B cell (primary cell): ENCODE measurements around the gene MYOM1. TPM values are rescaled to one million over a fixed set of nuclear protein-coding genes. Genes with fewer than 3 reads are reported as not detected.

ENCODE experiments used
- ATAC-seq: fragments of 200-7000 bp; cut with Tn5 transposase; one replicate; pipeline ENCODE4 v1.10.0; 2021; ENCODE audit warnings: low read depth, mild to moderate bottlenecking, moderate number of reproducible peaks, moderate library complexity
- CTCF ChIA-PET: fragments of 350-600 bp; sonication (Branson Sonifier 250); formaldehyde crosslinking; loops from one replicate; lab custom pipeline; 2021; ENCODE audit warnings: antibody characterized with exemption, inconsistent platforms; lab: Charles Lee
- POLR2A ChIA-PET: fragments of 350-600 bp; sonication (Branson Sonifier 250); formaldehyde crosslinking; loops from one replicate; lab custom pipeline; 2021; ENCODE audit warnings: antibody characterized with exemption; lab: Charles Lee
- DNase-seq: peaks from one replicate; pipeline ENCODE4 v3.0.0; 2013
- H2AFZ ChIP-seq: 2 replicates; pipeline ENCODE4 v1.6.1; 2012; ENCODE audit warnings: mild to moderate bottlenecking, low read depth, low read length; ENCODE audit not compliant: insufficient read depth, poor library complexity, severe bottlenecking
- H3K27ac ChIP-seq, 2 donors: 1 replicate in 1 of 2; 2 replicates in 1 of 2; pipeline ENCODE4 v1.5.1; 2012 to 2013; ENCODE audit warnings: low read length in 2 of 2, mild to moderate bottlenecking in 2 of 2, moderate library complexity in 1 of 2
- H3K27me3 ChIP-seq, 4 experiments: fragments of 200-600 bp in 1 of 4; sonication (generic) in 1 of 4; replicated peaks in 1 of 4; 1 replicate in 2 of 4; 2 replicates in 2 of 4; pipeline versions ENCODE4 v1.6.1 to v1.7.0; 2013 to 2016; ENCODE audit warnings: low read length in 3 of 4, mild to moderate bottlenecking in 2 of 4, mixed read lengths in 1 of 4, moderate library complexity in 1 of 4; ENCODE audit not compliant: insufficient read depth in 4 of 4, control insufficient read depth in 3 of 4; ENCODE audit errors: control extremely low read depth in 1 of 4
- H3K36me3 ChIP-seq, 2 experiments: replicated peaks in 1 of 2; 1 replicate in 1 of 2; 2 replicates in 1 of 2; pipeline versions ENCODE4 v1.6.1 to v1.7.1; 2013; ENCODE audit warnings: low read length in 1 of 2; ENCODE audit not compliant: insufficient read depth in 2 of 2, control insufficient read depth in 1 of 2; ENCODE audit errors: control extremely low read depth in 1 of 2, extremely low read depth in 1 of 2
- H3K4me1 ChIP-seq, 2 donors: fragments of 200-600 bp in 1 of 2; sonication (generic) in 1 of 2; 1 replicate in 1 of 2; 2 replicates in 1 of 2; pipeline versions ENCODE4 v1.5.1 to v1.6.1; 2013 to 2017; ENCODE audit warnings: low read length in 2 of 2; ENCODE audit not compliant: control insufficient read depth in 2 of 2, insufficient read depth in 2 of 2
- H3K4me2 ChIP-seq: replicated peaks from 2 replicates; pipeline ENCODE3; 2012; ENCODE audit warnings: mild to moderate bottlenecking, low read depth, low read length; ENCODE audit not compliant: poor library complexity, severe bottlenecking
- H3K4me3 ChIP-seq, 5 experiments: fragments of 200-600 bp in 1 of 5; sonication (generic) in 1 of 5; 1 replicate in 3 of 5; 2 replicates in 2 of 5; pipeline versions ENCODE4 v1.5.1 to v1.7.0; 2011 to 2016; ENCODE audit warnings: low read length in 4 of 5, mild to moderate bottlenecking in 4 of 5, low read depth in 2 of 5, control low read depth in 1 of 5, moderate library complexity in 1 of 5; ENCODE audit not compliant: insufficient read depth in 1 of 5; ENCODE audit errors: control extremely low read depth in 1 of 5, extremely low read depth in 1 of 5
- H3K79me2 ChIP-seq: fragments of 200-600 bp; sonication (generic); one replicate; pipeline ENCODE4 v1.6.0; 2016; ENCODE audit warnings: low read length; ENCODE audit not compliant: control insufficient read depth, insufficient read depth
- H3K9ac ChIP-seq: fragments of 200-600 bp; sonication (generic); 2 replicates; pipeline ENCODE4 v1.6.1; 2017; ENCODE audit warnings: mild to moderate bottlenecking, low read length, moderate library complexity
- H3K9me3 ChIP-seq, 3 donors: one replicate each; pipeline versions ENCODE4 v1.6.1 to v1.7.1; 2013; ENCODE audit warnings: low read length in 2 of 3; ENCODE audit not compliant: control insufficient read depth in 2 of 3, insufficient read depth in 1 of 3; ENCODE audit errors: control extremely low read depth in 1 of 3
- H4K20me1 ChIP-seq: 2 replicates; pipeline ENCODE4 v1.6.0; 2012; ENCODE audit warnings: mild to moderate bottlenecking, low read length; ENCODE audit not compliant: insufficient read depth, control insufficient read depth, poor library complexity, severe bottlenecking
- H3K27ac Mint-ChIP-seq: one replicate; pipeline ENCODE4 v1.8.0; 2021; ENCODE audit warnings: mixed read lengths
- H3K27me3 Mint-ChIP-seq: one replicate; pipeline ENCODE4 v1.8.0; 2021; ENCODE audit warnings: mixed read lengths
- H3K4me1 Mint-ChIP-seq: one replicate; pipeline ENCODE4 v1.8.0; 2021; ENCODE audit warnings: mixed read lengths
- H3K4me3 Mint-ChIP-seq: one replicate; pipeline ENCODE4 v1.8.0; 2021; ENCODE audit warnings: mixed read lengths
- H3K9me3 Mint-ChIP-seq: one replicate; pipeline ENCODE4 v1.8.0; 2022; ENCODE audit warnings: mixed read lengths; ENCODE audit not compliant: insufficient read depth
- CTCF ChIP-seq: fragments of 200-600 bp; IDR thresholded peaks from one replicate; pipeline ENCODE4 v1.8.0; 2022; ENCODE audit warnings: antibody characterized with exemption, mild to moderate bottlenecking
- EZH2 ChIP-seq: IDR thresholded peaks from 2 replicates; pipeline ENCODE4 v1.6.1; 2012; ENCODE audit warnings: borderline replicate concordance, low read depth, mild to moderate bottlenecking, moderate library complexity, low read length; ENCODE audit not compliant: insufficient read depth, poor library complexity, severe bottlenecking
- WGBS: methylation state at CpG from one replicate; pipeline ENCODE4 v1.1.5; 2013; ENCODE audit warnings: missing lambda C conversion rate; ENCODE audit not compliant: insufficient coverage; 5-methylcytosine and 5-hydroxymethylcytosine counted together
- intact Hi-C: fragments of 100-400 bp; cut with micrococcal nuclease; formaldehyde crosslinking; loops from one replicate; pipeline ENCODE4 v1.10.0; 2022
- polyA plus RNA-seq: library from polyadenylated mRNA; depleted of rRNA; stranded (reverse); fragments of >200 nt; gene quantifications from 2 replicates; pipeline ENCODE4 v1.2.3, GENCODE V29; 2012
- total RNA-seq, 2 donors: library from RNA; stranded (reverse); fragments of 120-200 nt in 1 of 2; gene quantifications; 1 replicate in 1 of 2; 2 replicates in 1 of 2; pipeline versions ENCODE4 v1.2.3 to v1.2.4, GENCODE V29; 2013 to 2022

MYOM1 gene
- total and polyA plus RNA-seq, 2 donors (not counting 1 experiment from before 2014, with no cell fraction given): 1.5 to 12.8 TPM

GRCh38 chr18:3156325-3156640, 63.5 kb downstream of the MYOM1 start:
- intact Hi-C loops: no loop called here
- CTCF ChIA-PET: interaction anchor here (1.0 to 4.7 kb wide), 5 partner anchors 24 to 162 kb away, joined by 3 to 33 read pairs (median 4); no protein-coding TSS in a partner anchor
- Mint-ChIP-seq H3K27me3 (no peaks in the 10 kb centered on the region), H3K4me3 (no peak overlapping the region), H3K4me1 (peaks cover 7% of the 10 kb centered on the region), H3K9me3 (no peaks in the 10 kb centered on the region), H3K27ac (no peak overlapping the region)
- H3K27ac ChIP-seq: no peak overlapping the region
- H3K9me3 ChIP-seq: no peaks in the 10 kb centered on the region
- no peak for DNase-seq
- no peaks in the 10 kb centered on the region for H4K20me1 ChIP-seq
- ATAC-seq: no peak
- 86% methylated on average over 1 of the region's 1 CpG for WGBS
- no peak overlapping the region for H3K4me2 ChIP-seq
- no peaks in the 10 kb centered on the region for H3K4me1 ChIP-seq
- no peak for TF ChIP-seq EZH2
- no peak for TF ChIP-seq CTCF
- POLR2A ChIA-PET: interaction anchor here (0.5 kb wide), 1 partner anchor 503 kb away, joined by 4 read pairs; no protein-coding TSS in a partner anchor
- H3K79me2 ChIP-seq: no peaks in the 10 kb centered on the region
- H3K9ac ChIP-seq: no peak overlapping the region
- H2AFZ ChIP-seq: no peak overlapping the region
- no peak overlapping the region for H3K4me3 ChIP-seq
- H3K27me3 ChIP-seq: no peaks in the 10 kb centered on the region
- no peaks in the 10 kb centered on the region for H3K36me3 ChIP-seq

- H3K36me3 ChIP-seq: no peaks in the 10 kb centered on the region
- Mint-ChIP-seq H3K4me3 (no peak overlapping the region), H3K27me3 (no peaks in the 10 kb centered on the region), H3K27ac (no peak overlapping the region), H3K4me1 (peaks cover 7% of the 10 kb centered on the region), H3K9me3 (no peaks in the 10 kb centered on the region)
- H4K20me1 ChIP-seq: no peaks in the 10 kb centered on the region
- ChIA-PET POLR2A (no interaction called here), CTCF (interaction anchor here (4.7 kb wide), 1 partner anchor 92 kb away, joined by 33 read pairs; no protein-coding TSS in a partner anchor)
- H3K4me3 ChIP-seq: no peak overlapping the region
- no peak for TF ChIP-seq EZH2
- no peak for TF ChIP-seq CTCF
- no peak overlapping the region for H3K9ac ChIP-seq
- intact Hi-C loops: loop anchor here (5.0 kb wide), 2 partner anchors 38 to 162 kb away; no protein-coding TSS in a partner anchor
- H2AFZ ChIP-seq: no peak overlapping the region
- no peak overlapping the region for H3K4me2 ChIP-seq
- no peaks in the 10 kb centered on the region for H3K79me2 ChIP-seq
- H3K9me3 ChIP-seq: no peaks in the 10 kb centered on the region
- H3K27ac ChIP-seq: no peak overlapping the region
- WGBS: no CpG with 5 or more reads among the region's 2 CpGs
- H3K27me3 ChIP-seq: no peaks in the 10 kb centered on the region
- DNase-seq (no peak), ATAC-seq (no peak)
- no peaks in the 10 kb centered on the region for H3K4me1 ChIP-seq
Measured at GRCh38 chr18:3154214-3154613, 65.6 kb downstream of the MYOM1 start.
